SU-DHL-6 (cell line): ENCODE results near the gene ACER2.

Source experiments
- H2AFZ ChIP-seq: fragments of 200-600 bp; sonication (generic); 2 replicates; pipeline ENCODE4 v1.6.1; 2014; ENCODE audit warnings: low read depth, mild to moderate bottlenecking, moderate library complexity, mixed read lengths, antibody characterized with exemption, low read length; ENCODE audit not compliant: severe bottlenecking
- H3F3A ChIP-seq: fragments of 200-600 bp; shearing (Covaris generic); 2 replicates; pipeline ENCODE4 v1.6.0; 2016; ENCODE audit warnings: antibody characterized with exemption, mild to moderate bottlenecking; ENCODE audit not compliant: insufficient read depth
- H3K27ac ChIP-seq: fragments of 200-600 bp; sonication (generic); 2 replicates; pipeline ENCODE4 v1.5.1; 2016; ENCODE audit warnings: low read depth, mild to moderate bottlenecking, low read length, moderate library complexity, mixed read lengths
- H3K27me3 ChIP-seq: fragments of 200-600 bp; sonication (generic), shearing (Covaris generic); 2 replicates; pipeline ENCODE4 v1.6.0; 2014; ENCODE audit warnings: mild to moderate bottlenecking, low read length
- H3K36me3 ChIP-seq: fragments of 200-600 bp; sonication (generic); 2 replicates; pipeline ENCODE4 v1.6.1; 2014; ENCODE audit warnings: mild to moderate bottlenecking, low read length, mixed read lengths
- H3K4me2 ChIP-seq: fragments of 300-600, 200-600 bp; shearing (Covaris generic), sonication (generic); 2 replicates; pipeline ENCODE4 v1.6.0; 2014; ENCODE audit warnings: low read length, low read depth, mild to moderate bottlenecking; ENCODE audit not compliant: poor library complexity, severe bottlenecking
- H3K4me3 ChIP-seq: fragments of 200-600 bp; sonication (generic); 2 replicates; pipeline ENCODE4 v1.5.1; 2014; ENCODE audit warnings: antibody characterized with exemption, low read length, mild to moderate bottlenecking, mixed read lengths; ENCODE audit not compliant: insufficient read depth, poor library complexity, severe bottlenecking
- H3K79me2 ChIP-seq: fragments of 200-600 bp; sonication (generic); 2 replicates; pipeline ENCODE4 v1.6.1; 2014; ENCODE audit warnings: mild to moderate bottlenecking, low read length, moderate library complexity; ENCODE audit not compliant: insufficient read depth
- H3K9ac ChIP-seq: fragments of 200-600 bp; sonication (generic); 2 replicates; pipeline ENCODE4 v1.7.0; 2014; ENCODE audit warnings: mild to moderate bottlenecking, low read length
- H3K9me2 ChIP-seq: fragments of 200-600 bp; sonication (generic); replicated peaks from 2 replicates; pipeline ENCODE4 v1.6.1; 2014; ENCODE audit warnings: low read length; ENCODE audit not compliant: insufficient read depth
- H3K9me3 ChIP-seq: fragments of 200-600 bp; sonication (generic); 2 replicates; pipeline ENCODE4 v1.6.1; 2014; ENCODE audit warnings: low read length, mixed read lengths; ENCODE audit not compliant: insufficient read depth
- H4K20me1 ChIP-seq: fragments of 200-600 bp; sonication (generic); 2 replicates; pipeline ENCODE4 v1.6.1; 2014; ENCODE audit warnings: low read depth, mild to moderate bottlenecking, antibody characterized with exemption, low read length, moderate library complexity, mixed read lengths
- CTCF ChIP-seq: fragments of 200-600 bp; sonication (generic); IDR thresholded peaks from one replicate; pipeline ENCODE4 v1.5.1; 2017; ENCODE audit warnings: antibody characterized with exemption, mild to moderate bottlenecking, low read length, moderate library complexity; ENCODE audit not compliant: insufficient read depth, poor library complexity, severe bottlenecking
- EZH2phosphoT487 ChIP-seq: fragments of 200-600 bp; sonication (generic), shearing (Covaris generic); conservative IDR thresholded peaks from 2 replicates; pipeline ENCODE4 v1.6.1; 2018; ENCODE audit warnings: mild to moderate bottlenecking, antibody characterized with exemption, low read length, moderate library complexity, mixed read lengths

The ACER2 gene

DNA sequence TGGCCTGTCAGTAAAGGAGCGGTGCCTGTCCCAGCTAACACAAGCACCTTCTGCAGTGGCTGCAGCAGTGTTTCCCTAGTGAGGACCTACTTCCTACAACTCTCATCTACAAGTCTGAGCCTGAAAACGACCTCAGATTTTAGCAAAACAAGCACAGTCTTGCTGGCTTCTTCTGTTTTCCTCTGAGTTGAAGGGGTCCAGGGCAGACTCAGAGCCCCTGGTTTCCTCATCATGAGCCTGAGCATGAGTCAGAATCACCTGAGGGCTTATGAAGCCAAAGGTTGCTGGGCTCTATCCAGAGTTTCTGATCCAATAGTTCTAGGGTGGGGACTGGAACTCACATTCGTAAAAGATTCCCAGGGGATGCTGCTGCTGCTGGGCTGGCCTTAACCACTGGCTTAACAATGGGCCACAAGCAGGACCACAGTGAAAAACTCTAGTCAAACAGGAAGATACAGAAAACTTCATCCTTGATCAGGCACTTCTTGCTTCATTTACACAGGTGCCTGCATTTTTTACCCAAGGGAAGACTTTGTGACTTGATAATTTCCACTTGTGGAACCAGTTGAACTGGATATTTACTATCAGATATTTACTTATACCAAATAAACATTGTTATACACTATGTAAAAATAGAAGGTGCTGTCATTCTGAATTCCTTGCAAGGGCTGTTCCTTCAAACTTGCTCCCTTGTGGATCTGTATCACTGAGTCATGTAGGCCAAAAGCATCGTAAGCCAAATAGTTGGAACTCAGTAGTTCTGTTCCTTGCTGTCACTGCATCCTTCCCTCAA, 4.3 kb upstream of the ACER2 start:
- H3K36me3 ChIP-seq: no peaks in the 10 kb centered on the region
- H3K27ac ChIP-seq: no peak overlapping the region
- no peaks in the 10 kb centered on the region for H4K20me1 ChIP-seq
- H3K9ac ChIP-seq: no peak overlapping the region
- no peaks in the 10 kb centered on the region for H3F3A ChIP-seq
- no peak overlapping the region for H3K4me3 ChIP-seq
- no peak for TF ChIP-seq EZH2phosphoT487
- TF ChIP-seq CTCF: no peak
- no peaks in the 10 kb centered on the region for H3K9me2 ChIP-seq
- H3K27me3 ChIP-seq: no peaks in the 10 kb centered on the region
- no peaks in the 10 kb centered on the region for H3K79me2 ChIP-seq
- H3K4me2 ChIP-seq: no peak overlapping the region
- no peaks in the 10 kb centered on the region for H3K9me3 ChIP-seq
- no peak overlapping the region for H2AFZ ChIP-seq

GRCh38 chr9:19405771-19406170, 3.0 kb upstream of the ACER2 start:
- no peaks in the 10 kb centered on the region for H3K79me2 ChIP-seq
- H4K20me1 ChIP-seq: no peaks in the 10 kb centered on the region
- TF ChIP-seq EZH2phosphoT487 (no peak), CTCF (no peak)
- H3K27me3 ChIP-seq: no peaks in the 10 kb centered on the region
- H3K9ac ChIP-seq: no peak overlapping the region
- H3K4me2 ChIP-seq: no peak overlapping the region
- H3K36me3 ChIP-seq: no peaks in the 10 kb centered on the region
- H3K27ac ChIP-seq: no peak overlapping the region
- no peak overlapping the region for H3K4me3 ChIP-seq
- no peaks in the 10 kb centered on the region for H3K9me2 ChIP-seq
- H3F3A ChIP-seq: no peaks in the 10 kb centered on the region
- no peak overlapping the region for H2AFZ ChIP-seq
- no peaks in the 10 kb centered on the region for H3K9me3 ChIP-seq

DNA sequence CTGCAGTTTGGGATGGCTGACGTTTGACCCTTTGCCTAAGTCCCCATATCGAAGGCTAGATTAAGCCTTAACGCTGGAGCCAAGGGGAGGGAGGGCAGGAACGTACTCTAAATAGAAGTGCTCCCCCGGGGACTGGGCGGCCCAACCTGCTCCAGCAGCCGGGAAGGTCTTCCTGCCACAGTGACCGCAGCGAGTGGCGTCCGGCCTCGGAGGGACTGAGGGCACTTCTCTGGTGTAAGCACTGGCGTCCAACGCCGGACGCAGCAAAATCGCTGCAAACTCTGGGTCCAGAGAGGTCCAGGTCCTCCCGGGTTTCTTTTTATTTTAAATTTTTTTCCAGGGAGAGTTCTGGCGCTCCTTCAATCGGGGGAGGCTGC, 505 bp upstream of the ACER2 start:
- no peaks in the 10 kb centered on the region for H3K9me2 ChIP-seq
- no peak for TF ChIP-seq CTCF
- no peak for TF ChIP-seq EZH2phosphoT487
- no peaks in the 10 kb centered on the region for H3K27me3 ChIP-seq
- no peaks in the 10 kb centered on the region for H3K9me3 ChIP-seq
- H2AFZ ChIP-seq: no peak overlapping the region
- no peak overlapping the region for H3K9ac ChIP-seq
- H3K36me3 ChIP-seq: no peaks in the 10 kb centered on the region
- no peaks in the 10 kb centered on the region for H3F3A ChIP-seq
- H3K4me2 ChIP-seq: peak overlapping the region; percentile 91
- no peak overlapping the region for H3K27ac ChIP-seq
- no peaks in the 10 kb centered on the region for H3K79me2 ChIP-seq
- H4K20me1 ChIP-seq: no peaks in the 10 kb centered on the region
- peak overlapping the region; percentile 3 for H3K4me3 ChIP-seq
